HG03039 (cell line): Measurements from ENCODE around the gene CDKN2AIPNL.

ENCODE experiments used
- ATAC-seq: cut with Tn5 transposase; IDR thresholded peaks from one replicate; pipeline ENCODE4 v1.9.1; 2021; ENCODE audit warnings: mild to moderate bottlenecking, moderate library complexity; ENCODE audit not compliant: unreplicated experiment

CDKN2AIPNL gene

GRCh38 chr5:134411546-134412266 lies at the start of gene CDKN2AIPNL:
Gene CDKN2AIPNL, minus strand, starts transcription at chr5:134411881. Its CDS starts 27 bp downstream, at chr5:134411854.
- peak; percentile 95 for ATAC-seq

GRCh38 chr5:134460551-134460950 lies 48.9 kb upstream of the CDKN2AIPNL start:
- ATAC-seq = no peak

DNA sequence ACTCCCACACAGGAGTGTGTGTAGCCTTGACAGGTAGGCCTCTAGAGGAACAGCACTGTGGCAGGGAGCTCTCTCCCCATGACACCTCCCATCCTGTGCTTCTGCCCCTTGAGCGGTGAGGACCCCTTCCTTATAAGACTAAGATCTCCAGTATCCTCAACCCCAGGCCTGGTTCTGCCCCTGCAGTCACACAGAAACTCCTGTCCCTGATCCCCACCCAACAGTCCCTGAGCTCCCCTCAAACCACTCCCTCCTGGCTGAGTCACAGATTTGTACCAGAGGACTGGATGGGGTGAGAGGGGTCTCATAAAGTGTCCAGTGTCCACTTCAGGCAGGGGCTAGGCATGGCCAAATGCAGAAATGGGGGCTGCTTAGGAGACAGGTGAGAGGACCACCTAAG lies 47.8 kb upstream of the CDKN2AIPNL start:
- no peak for ATAC-seq

GRCh38 chr5:134459010-134459403 lies 47.3 kb upstream of the CDKN2AIPNL start:
- no peak for ATAC-seq

DNA sequence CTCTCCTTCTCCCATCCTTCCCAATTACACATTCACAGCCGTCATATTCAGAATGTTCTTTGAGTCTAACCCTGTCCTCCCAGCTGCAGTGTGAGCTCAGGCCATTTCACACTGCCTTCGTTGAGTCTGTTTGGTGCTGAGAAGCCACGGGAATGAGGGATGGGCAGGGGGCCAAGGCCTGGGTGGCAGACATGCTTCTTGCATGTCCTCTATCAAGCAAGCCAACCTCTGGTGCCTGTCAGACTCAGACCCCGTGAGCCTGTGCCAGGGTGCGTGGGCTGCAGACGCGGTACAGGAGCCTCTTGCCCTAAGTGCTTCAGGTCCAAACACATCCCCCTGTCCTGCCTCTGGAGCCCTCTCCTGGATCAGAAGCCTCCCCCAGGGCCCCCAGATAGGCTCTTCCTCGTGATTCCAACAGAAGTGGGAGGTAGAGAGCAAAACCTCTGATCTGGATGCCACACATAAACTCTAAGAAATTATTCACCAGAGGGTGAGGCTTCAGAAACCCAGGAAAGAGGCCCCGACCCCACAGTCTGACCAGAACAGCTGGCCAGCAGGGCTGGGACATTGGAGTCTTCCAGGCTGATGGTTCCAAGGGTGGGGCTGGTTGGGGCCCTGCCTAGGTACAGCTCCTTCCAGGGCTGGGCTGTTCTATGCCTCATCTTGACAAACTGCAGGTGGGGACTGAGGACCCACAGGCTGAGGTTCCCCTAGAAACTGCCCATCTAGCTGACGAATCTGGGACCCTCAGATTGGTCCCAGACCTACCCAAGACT lies 46.7 kb upstream of the CDKN2AIPNL start:
- no peak for ATAC-seq

GRCh38 chr5:134457801-134458200 lies 46.1 kb upstream of the CDKN2AIPNL start:
- no peak for ATAC-seq

DNA sequence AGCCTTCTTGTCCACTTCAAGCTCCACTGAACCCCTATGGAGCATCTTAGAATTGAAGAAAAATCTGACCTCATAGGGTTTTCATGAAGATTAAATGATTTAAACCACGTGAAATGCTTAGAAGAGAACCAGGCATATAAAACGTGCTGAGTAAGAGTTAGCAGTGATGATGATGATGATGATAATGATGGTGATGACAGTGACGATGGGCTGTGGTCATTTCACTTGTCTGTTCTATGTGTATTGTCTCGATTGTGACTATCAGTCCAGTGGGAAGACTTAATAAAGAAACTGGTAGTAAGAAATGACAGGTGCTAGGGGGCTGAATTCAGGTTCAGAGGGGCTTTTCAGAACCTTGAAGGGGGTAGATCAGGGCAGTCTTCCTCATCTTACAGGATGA lies 45.1 kb upstream of the CDKN2AIPNL start:
- no peak for ATAC-seq

DNA sequence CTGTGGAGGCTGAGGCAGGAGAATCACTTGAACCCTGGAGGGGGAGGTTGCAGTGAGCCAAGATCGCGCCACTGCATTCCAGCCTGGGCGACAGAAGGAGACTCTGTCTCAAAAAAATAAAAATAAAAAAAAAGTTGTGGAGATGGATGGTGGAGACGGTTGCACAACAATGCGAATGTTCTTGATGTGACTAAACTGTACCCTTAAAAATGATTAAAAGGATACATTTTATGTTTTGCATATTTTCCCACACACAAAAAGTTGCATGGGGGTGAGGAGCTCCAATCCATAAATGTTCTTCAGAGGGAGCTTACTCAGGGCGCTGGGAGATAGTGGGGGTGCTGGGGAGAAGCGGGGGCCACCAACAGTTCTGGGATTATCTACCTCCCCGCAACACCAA lies 43.8 kb upstream of the CDKN2AIPNL start:
- ATAC-seq = no peak

DNA sequence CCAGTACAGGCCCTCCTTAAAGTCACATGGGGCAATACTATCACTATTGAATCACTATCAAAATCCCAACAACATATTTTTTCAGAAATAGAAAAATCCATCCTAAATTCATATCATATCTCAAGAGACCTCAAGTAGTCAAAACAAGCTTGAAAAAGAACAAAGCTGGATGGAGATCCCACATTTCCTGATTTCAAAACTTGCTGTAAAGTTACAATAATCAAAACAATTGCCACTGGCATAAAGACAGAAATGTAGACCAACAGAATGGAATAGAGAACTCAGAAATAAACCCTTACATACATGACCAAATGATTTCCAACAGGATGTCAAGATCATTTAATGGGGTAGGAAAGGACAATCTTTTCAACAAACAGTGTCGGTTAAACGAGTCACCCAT lies 41.3 kb upstream of the CDKN2AIPNL start:
- ATAC-seq = no peak

GRCh38 chr5:134451936-134452505 lies 40.3 kb upstream of the CDKN2AIPNL start:
- ATAC-seq = no peak

- no peak for ATAC-seq
These were observed 39.7 kb upstream of the CDKN2AIPNL start for GRCh38 chr5:134451225-134451935.

DNA sequence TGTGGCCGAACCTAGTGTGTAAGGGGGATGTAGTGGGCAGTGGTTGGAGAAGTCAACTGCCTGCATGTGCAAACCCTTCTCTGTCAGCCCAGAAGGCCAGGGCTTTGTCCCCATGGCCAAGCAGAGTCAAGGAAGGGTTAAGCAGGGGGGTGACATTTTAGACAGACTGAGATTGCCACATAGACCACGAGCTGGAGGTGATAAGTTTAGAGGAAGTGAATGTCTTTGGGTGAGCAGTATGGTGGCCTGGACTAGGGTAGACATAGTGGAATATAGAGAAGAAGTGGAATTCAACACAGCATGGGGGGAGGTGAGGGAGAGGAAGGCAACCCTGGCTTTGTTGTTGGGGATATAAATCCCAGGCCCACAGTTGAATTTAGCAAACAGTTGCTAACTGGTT lies 38.7 kb upstream of the CDKN2AIPNL start:
- no peak for ATAC-seq

DNA sequence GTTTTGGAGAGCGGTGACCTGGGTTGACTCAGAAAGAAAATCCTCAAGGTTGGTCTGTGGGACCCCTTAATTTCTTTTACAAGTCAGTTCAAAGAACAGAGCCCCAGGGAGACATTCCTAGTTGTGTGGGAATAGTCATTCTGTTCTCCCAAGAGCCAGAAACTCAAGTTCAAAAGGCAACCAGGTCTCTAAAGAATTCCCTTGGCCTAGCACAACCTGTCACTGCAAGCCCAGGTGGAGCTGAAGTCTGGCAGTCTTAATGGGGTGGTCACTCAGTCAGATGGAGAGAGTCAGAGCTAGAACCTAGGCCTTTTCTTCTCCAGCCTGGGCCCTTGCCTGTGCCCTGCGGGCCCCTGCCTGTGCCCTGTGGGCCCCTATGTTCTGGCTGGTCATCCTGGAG lies 37.5 kb upstream of the CDKN2AIPNL start:
- ATAC-seq = no peak

GRCh38 chr5:134447815-134448520 lies 36.3 kb upstream of the CDKN2AIPNL start:
- no peak for ATAC-seq

- ATAC-seq = no peak
These were observed 35.3 kb upstream of the CDKN2AIPNL start for GRCh38 chr5:134446938-134447337.

GRCh38 chr5:134445856-134446818 lies 34.5 kb upstream of the CDKN2AIPNL start:
- no peak for ATAC-seq

- no peak for ATAC-seq
These were observed 33.3 kb upstream of the CDKN2AIPNL start for GRCh38 chr5:134444941-134445471.

DNA sequence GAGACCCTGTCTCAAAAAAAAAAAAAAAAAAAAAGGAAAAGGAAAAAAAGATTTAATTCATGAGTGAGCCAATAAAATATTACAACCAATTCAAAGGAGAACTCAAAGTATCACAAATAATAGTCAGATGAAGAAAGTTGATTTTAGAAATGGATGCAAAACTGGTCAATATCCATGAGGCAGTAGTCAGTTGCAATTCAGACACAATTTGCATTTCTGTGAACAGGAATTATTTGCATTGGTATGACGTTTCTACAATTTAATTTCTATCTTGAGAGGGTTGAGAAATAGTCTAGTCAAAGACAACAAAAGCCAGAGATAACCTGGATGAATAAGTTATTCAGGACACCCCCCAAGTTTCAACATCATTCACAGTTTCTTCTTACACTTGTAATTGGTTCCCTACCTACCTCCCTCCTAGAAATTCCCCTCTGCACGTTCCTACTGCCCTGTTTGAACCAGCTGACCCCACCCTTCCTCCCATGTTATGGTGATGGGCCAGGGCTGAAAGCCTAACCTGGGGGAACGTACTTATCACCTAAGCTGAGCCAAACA lies 28.6 kb upstream of the CDKN2AIPNL start:
- no peak for ATAC-seq

GRCh38 chr5:134439210-134439654 lies 27.6 kb upstream of the CDKN2AIPNL start:
- no peak for ATAC-seq
